Kidney (tissue), 14 donors: ENCODE data around the gene OGG1. TPM values are rescaled to one million over a fixed set of nuclear protein-coding genes. Genes with fewer than 3 reads are reported as not detected.
A peak's percentile ranks its signal among the peaks of the same experiment; 100 is the strongest.

Experiments used
- DNase-seq, 5 donors: peaks; one replicate each; pipeline ENCODE4 v3.0.0-alpha.2; 2013 to 2020
- FAIRE-seq: peaks from 2 replicates; lab custom pipeline; 2012; peaks lifted over from hg19 to GRCh38; lab: Jason Lieb, UNC
- H3K27ac ChIP-seq, 2 donors: one replicate each; pipeline ENCODE4 v1.7.0; 2013; ENCODE audit warnings: low read depth in 2 of 2, low read length in 2 of 2, inconsistent platforms in 1 of 2
- H3K27me3 ChIP-seq: one replicate; pipeline ENCODE4 v1.7.1; 2013; ENCODE audit warnings: low read length, inconsistent platforms; ENCODE audit not compliant: control insufficient read depth, insufficient read depth
- H3K36me3 ChIP-seq, 3 donors: one replicate each; pipeline versions ENCODE4 v1.7.0 to v1.7.1; 2013; ENCODE audit warnings: low read length in 3 of 3, control low read depth in 1 of 3, inconsistent platforms in 1 of 3; ENCODE audit not compliant: insufficient read depth in 3 of 3, control insufficient read depth in 2 of 3
- H3K4me1 ChIP-seq, 3 donors: one replicate each; pipeline versions ENCODE4 v1.7.0 to v1.7.1; 2013; ENCODE audit warnings: low read length in 3 of 3, inconsistent platforms in 1 of 3, low read depth in 1 of 3; ENCODE audit not compliant: control insufficient read depth in 2 of 3, insufficient read depth in 2 of 3
- H3K4me3 ChIP-seq, 3 donors: one replicate each; pipeline versions ENCODE4 v1.7.0 to v1.8.1; 2013; ENCODE audit warnings: low read length in 3 of 3, control low read depth in 1 of 3, inconsistent platforms in 1 of 3
- H3K9ac ChIP-seq, 3 donors: one replicate each; pipeline versions ENCODE4 v1.7.0 to v1.7.1; 2013; ENCODE audit warnings: low read length in 3 of 3, control low read depth in 1 of 3, inconsistent platforms in 1 of 3
- H3K9me3 ChIP-seq, 3 donors: one replicate each; pipeline versions ENCODE4 v1.7.0 to v1.7.1; 2013; ENCODE audit warnings: low read length in 3 of 3, control low read depth in 1 of 3, inconsistent platforms in 1 of 3; ENCODE audit not compliant: control insufficient read depth in 2 of 3, insufficient read depth in 1 of 3
- CTCF ChIP-seq: IDR thresholded peaks from 3 replicates; pipeline ENCODE4 v1.5.1; 2012; ENCODE audit warnings: mild to moderate bottlenecking, moderate library complexity, borderline replicate concordance; ENCODE audit not compliant: insufficient read depth; ENCODE audit errors: extremely low read depth
- intact Hi-C: fragments of 100-400 bp; cut with DNase I; formaldehyde crosslinking; loops from one replicate; pipeline ENCODE4 v1.11.1; 2022
- polyA plus RNA-seq: library from polyadenylated mRNA; stranded (reverse); fragments of 350-450 nt; fragmentation: Illumina TruSeq; extraction: RNeasy Lipid Tissue Mini Kit (QIAGEN cat#74804); gene quantifications from one replicate; pipeline ENCODE4 v1.2.3, GENCODE V29; 2014; ENCODE audit warnings: low read depth, low replicate concordance; ENCODE audit not compliant: insufficient read depth
- total RNA-seq: library from RNA; stranded (reverse); fragmentation: NEBNext Ultra II Directional; extraction: Animal tissue kit (Norgen Biotek cat#: 25700); gene quantifications from one replicate; pipeline ENCODE4 v1.2.1, GENCODE V29; 2021
- donor health status: control.
- donor health status: control.
- donor health status: control.
- donor health status: control.
- donor health status: control.
- donor health status: DM: yes; HTN: yes; CAD: no.
- donor health status: Normal renal cell carcinoma (clear cell type).

Gene OGG1
- total and polyA plus RNA-seq, 2 donors from 2014 or later: 31.1 to 51.6 TPM

GRCh38 chr3:9713142-9713541 is 36.6 kb upstream of the OGG1 start:
- intact Hi-C loops: no loop called here
- H3K9ac ChIP-seq: no peak overlapping the region
- H3K27me3 ChIP-seq: no peaks in the 10 kb centered on the region
- FAIRE-seq (no peak), DNase-seq (no peak)
- TF ChIP-seq CTCF: no peak
- no peak overlapping the region for H3K27ac ChIP-seq
- H3K36me3 ChIP-seq: no peaks in the 10 kb centered on the region
- no peak overlapping the region for H3K4me3 ChIP-seq
- no peaks in the 10 kb centered on the region for H3K4me1 ChIP-seq
- no peaks in the 10 kb centered on the region for H3K9me3 ChIP-seq

GRCh38 chr3:9715136-9715535 is 34.6 kb upstream of the OGG1 start:
- intact Hi-C loops: no loop called here
- no peak for TF ChIP-seq CTCF
- H3K36me3 ChIP-seq: no peaks in the 10 kb centered on the region
- DNase-seq: no peak
- H3K4me1 ChIP-seq: no peaks in the 10 kb centered on the region
- FAIRE-seq: no peak
- H3K27ac ChIP-seq: peak overlapping the region in 1 of 2 donors; percentile 28
- H3K9ac ChIP-seq: no peak overlapping the region
- no peaks in the 10 kb centered on the region for H3K9me3 ChIP-seq
- H3K27me3 ChIP-seq: no peaks in the 10 kb centered on the region
- H3K4me3 ChIP-seq: no peak overlapping the region

GRCh38 chr3:9715764-9716437 is 33.9 kb upstream of the OGG1 start:
- Histone ChIP-seq H3K4me3 (no peak overlapping the region), H3K9me3 (no peaks in the 10 kb centered on the region), H3K4me1 (no peaks in the 10 kb centered on the region), H3K36me3 (no peaks in the 10 kb centered on the region), H3K9ac (no peak overlapping the region), H3K27ac (peak overlapping the region; percentile 44 to 49), H3K27me3 (no peaks in the 10 kb centered on the region)
- DNase-seq (peak in 3 of 5 donors; percentile 22 to 81 (median 57)), FAIRE-seq (no peak)
- intact Hi-C loops: no loop called here
- peak; percentile 67 for TF ChIP-seq CTCF
